Gastrocnemius medialis (tissue), 4 donors: Measurements from ENCODE around the gene AP3S2.

Experiments
- POLR2A ChIP-seq, 2 donors: fragments of 450-650 bp; IDR thresholded peaks; one replicate each; pipeline ENCODE4 v1.6.1; 2017; ENCODE audit warnings: antibody characterized with exemption in 2 of 2, mild to moderate bottlenecking in 2 of 2, moderate library complexity in 2 of 2
- TF ChIP-seq, protein P1 (sequence below), 5 experiments: fragments of 450-650 bp in 3 of 5; fragments of 200-600 bp in 2 of 5; sonication (generic) in 2 of 5; IDR thresholded peaks in 4 of 5; conservative IDR thresholded peaks in 1 of 5; 1 replicate in 4 of 5; 2 replicates in 1 of 5; pipeline ENCODE4 v1.5.1; 2016 to 2019; ENCODE audit warnings: antibody characterized with exemption in 5 of 5, mild to moderate bottlenecking in 3 of 5, moderate library complexity in 3 of 5

DNA sequence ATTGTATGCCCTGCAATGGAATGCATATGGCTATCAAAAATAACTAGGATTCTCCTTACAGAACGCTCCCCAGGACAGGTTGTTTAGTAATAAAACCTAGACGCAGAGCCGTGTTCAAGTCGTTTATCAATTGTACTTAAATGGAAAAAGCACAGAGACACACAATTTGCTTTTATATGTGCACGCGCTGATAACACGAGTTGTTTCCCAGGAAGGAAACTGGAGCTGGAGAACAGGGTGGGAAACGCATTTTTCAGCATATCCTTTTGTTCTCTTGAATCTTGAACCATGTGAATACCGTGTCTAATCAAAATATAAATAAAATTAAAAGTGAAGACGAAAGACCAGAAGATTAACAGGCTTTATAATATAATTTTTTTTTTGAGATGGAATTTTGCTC lies 75.5 kb downstream of the AP3S2 start:
- no peak for TF ChIP-seq POLR2A (IDR thresholded peaks at IDR 0.05)
- TF ChIP-seq, protein P1, sequence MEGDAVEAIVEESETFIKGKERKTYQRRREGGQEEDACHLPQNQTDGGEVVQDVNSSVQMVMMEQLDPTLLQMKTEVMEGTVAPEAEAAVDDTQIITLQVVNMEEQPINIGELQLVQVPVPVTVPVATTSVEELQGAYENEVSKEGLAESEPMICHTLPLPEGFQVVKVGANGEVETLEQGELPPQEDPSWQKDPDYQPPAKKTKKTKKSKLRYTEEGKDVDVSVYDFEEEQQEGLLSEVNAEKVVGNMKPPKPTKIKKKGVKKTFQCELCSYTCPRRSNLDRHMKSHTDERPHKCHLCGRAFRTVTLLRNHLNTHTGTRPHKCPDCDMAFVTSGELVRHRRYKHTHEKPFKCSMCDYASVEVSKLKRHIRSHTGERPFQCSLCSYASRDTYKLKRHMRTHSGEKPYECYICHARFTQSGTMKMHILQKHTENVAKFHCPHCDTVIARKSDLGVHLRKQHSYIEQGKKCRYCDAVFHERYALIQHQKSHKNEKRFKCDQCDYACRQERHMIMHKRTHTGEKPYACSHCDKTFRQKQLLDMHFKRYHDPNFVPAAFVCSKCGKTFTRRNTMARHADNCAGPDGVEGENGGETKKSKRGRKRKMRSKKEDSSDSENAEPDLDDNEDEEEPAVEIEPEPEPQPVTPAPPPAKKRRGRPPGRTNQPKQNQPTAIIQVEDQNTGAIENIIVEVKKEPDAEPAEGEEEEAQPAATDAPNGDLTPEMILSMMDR (IDR thresholded peaks at IDR 0.05 in 4 of 5, conservative IDR thresholded peaks at IDR 0.05 in 1 of 5) = no peak
